Fibroblast of pulmonary artery (primary cell): Measurements from ENCODE around the gene FHOD3.
"Not testable (repeated sequence)": the region's sequence is repeated elsewhere in the genome, so short reads cannot be mapped to it uniquely, and the experiment has no call there.

Experiments used
- DNase-seq: peaks from one replicate; pipeline ENCODE4 v3.0.0-alpha.2; 2010; ENCODE audit warnings: low read depth
- H3K4me3 ChIP-seq: replicated peaks from 2 replicates; pipeline ENCODE4 v1.5.1; 2011; ENCODE audit warnings: low read depth, mild to moderate bottlenecking, control low read depth, low read length, moderate library complexity
- CTCF ChIP-seq: IDR thresholded peaks from 2 replicates; pipeline ENCODE4 v1.5.1; 2011; ENCODE audit warnings: mild to moderate bottlenecking, control low read depth, low read length, inconsistent platforms; ENCODE audit errors: missing control alignments

FHOD3 gene

GRCh38 chr18:36547544-36547943 lies 250.0 kb downstream of the FHOD3 start:
- H3K4me3 ChIP-seq = no peak overlapping the region
- no peak for DNase-seq
- no peak for TF ChIP-seq CTCF

GRCh38 chr18:36551274-36551673 lies 253.8 kb downstream of the FHOD3 start:
- not testable (repeated sequence) for H3K4me3 ChIP-seq, DNase-seq

GRCh38 chr18:36558234-36558633 lies 260.7 kb downstream of the FHOD3 start:
- TF ChIP-seq CTCF = no peak
- DNase-seq = no peak
- H3K4me3 ChIP-seq = no peak overlapping the region

- no peak overlapping the region for H3K4me3 ChIP-seq
- TF ChIP-seq CTCF = no peak
- no peak for DNase-seq
Measured at GRCh38 chr18:36559149-36559857, 261.8 kb downstream of the FHOD3 start.

- no peak overlapping the region for H3K4me3 ChIP-seq
- TF ChIP-seq CTCF = no peak
- DNase-seq = no peak
Measured at GRCh38 chr18:36560187-36560586, 262.7 kb downstream of the FHOD3 start.

GRCh38 chr18:36561046-36561445 lies 263.5 kb downstream of the FHOD3 start:
- H3K4me3 ChIP-seq = no peak overlapping the region
- no peak for DNase-seq
- no peak for TF ChIP-seq CTCF

- TF ChIP-seq CTCF = no peak
- no peak overlapping the region for H3K4me3 ChIP-seq
- DNase-seq = no peak
Measured at GRCh38 chr18:36564841-36565240, 267.3 kb downstream of the FHOD3 start.
